Activated CD4-positive, alpha-beta T cell treated with anti-CD3 and anti-CD28 coated beads for 1 hour (primary cell): Measurements from ENCODE around the gene AGO3.
"Not testable (repeated sequence)": the region's sequence is repeated elsewhere in the genome, so short reads cannot be mapped to it uniquely, and the experiment has no call there.

Source experiments
- DNase-seq: peaks from one replicate; pipeline ENCODE4 v3.0.0-alpha.2; 2020

Gene AGO3

DNA sequence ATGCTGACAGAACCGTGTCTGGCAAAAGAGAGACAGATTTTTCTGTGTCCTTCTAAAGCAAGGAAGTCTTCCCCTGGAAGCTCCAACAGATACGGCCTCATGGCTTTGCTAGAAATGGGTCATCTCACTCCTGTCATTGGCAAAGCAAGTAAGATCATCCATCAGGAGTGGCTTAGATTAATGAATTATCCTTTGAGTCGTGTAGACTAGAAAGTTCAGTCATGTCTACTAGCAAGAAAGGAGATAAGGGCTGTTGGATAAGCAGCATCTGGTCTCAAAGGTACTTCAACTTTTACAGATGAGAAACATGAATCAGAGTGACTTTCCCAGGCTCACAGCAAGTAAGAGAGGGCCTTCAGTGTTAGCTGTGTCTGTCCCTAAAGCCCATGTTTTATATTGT is 3.4 kb upstream of the AGO3 start:
- DNase-seq: no peak

- peak; percentile 17 for DNase-seq
Observed at GRCh38 chr1:35929730-35930592, 944 bp upstream of the AGO3 start.

GRCh38 chr1:35931446-35932157 is 697 bp downstream of the AGO3 start:
- no peak for DNase-seq

GRCh38 chr1:35932158-35932636 is 1.3 kb downstream of the AGO3 start:
- no peak for DNase-seq

GRCh38 chr1:35932941-35933340 is 2.0 kb downstream of the AGO3 start:
- DNase-seq: no peak

GRCh38 chr1:35935442-35936388 is 4.8 kb downstream of the AGO3 start:
- no peak for DNase-seq

DNA sequence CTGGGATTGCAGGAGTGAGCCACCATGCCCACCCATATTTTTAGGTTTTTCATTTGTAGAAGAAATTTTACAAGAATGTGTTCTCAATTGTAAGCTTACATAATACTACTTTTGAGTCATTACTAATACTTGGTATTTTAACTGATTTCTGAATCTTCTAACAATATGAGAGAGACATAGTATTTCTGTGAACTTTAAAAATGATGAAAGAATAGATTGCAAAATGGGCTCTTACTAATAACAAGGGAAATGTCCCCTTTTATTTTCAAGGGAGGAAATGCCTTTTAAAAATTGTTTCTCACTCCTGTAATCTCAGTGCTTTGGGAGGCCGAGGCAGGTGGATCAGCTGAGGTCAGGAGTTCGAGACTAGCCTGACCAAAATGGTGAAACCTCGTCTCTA is 5.9 kb downstream of the AGO3 start:
- no peak for DNase-seq

GRCh38 chr1:35939484-35939883 is 8.6 kb downstream of the AGO3 start:
- DNase-seq: no peak

GRCh38 chr1:35945327-35945726 is 14.4 kb downstream of the AGO3 start:
- no peak for DNase-seq

DNA sequence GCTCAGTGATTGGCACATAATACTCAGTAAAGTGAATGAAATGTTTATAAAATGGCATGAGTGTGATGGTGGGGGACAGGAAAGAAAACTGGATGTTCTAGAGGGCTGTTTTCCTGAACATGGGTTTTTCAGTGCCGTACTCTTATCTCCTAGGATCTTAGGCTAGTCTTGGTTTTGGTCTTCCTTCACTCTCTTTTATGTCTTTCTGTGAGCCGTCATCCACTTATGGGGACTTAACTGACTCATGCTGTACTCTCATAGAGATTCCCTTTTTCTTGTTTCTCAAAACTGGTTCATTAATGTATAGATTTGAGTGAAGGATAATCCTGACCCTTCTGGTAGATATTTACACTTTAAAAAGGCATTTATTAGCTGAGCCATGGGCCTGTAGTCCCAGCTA is 16.6 kb downstream of the AGO3 start:
- DNase-seq: no peak

- no peak for DNase-seq
Observed at GRCh38 chr1:35958558-35958957, 27.7 kb downstream of the AGO3 start.

GRCh38 chr1:35959304-35959703 is 28.4 kb downstream of the AGO3 start:
- DNase-seq: no peak

DNA sequence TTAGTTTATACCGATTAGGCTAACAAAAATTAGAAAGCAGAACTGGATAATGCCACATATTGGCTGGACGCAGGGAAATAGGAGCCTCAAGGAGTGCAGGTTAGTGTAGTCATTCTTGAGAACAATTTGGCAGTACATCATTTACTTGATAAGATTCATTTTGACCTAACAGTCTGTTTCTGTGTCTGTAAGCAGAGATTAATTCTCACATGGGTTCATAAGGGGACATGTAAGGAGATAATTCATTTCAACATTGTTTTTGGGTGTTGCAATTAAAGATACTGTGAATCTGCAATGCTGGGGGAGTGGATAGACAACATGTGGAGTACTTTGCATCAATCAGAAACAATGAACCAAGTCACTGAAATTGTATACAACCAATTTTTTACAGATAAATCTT is 32.0 kb downstream of the AGO3 start:
- DNase-seq: no peak

- DNase-seq: not testable (repeated sequence)
Observed at GRCh38 chr1:35964277-35964676, 33.4 kb downstream of the AGO3 start.

GRCh38 chr1:35968396-35968795 is 37.5 kb downstream of the AGO3 start:
- DNase-seq: no peak

DNA sequence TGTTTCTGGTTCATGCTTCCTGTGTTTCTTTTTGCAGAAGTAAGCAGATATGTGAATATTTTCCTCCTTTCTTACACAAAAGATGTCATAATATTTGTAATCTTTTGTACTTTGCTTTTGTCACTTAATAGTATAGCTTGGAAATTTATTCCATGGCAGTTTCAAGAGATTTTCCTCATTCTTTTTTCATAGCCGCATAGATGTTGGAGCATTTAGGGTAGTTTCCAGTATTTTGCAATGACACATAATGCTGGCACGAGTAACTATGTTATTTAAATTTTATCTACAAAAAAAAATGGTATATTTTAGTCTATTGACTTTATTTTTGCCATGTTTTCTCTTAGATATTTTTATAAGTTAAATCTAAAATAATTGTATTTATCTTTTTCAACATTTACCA is 40.7 kb downstream of the AGO3 start:
- DNase-seq: no peak

DNA sequence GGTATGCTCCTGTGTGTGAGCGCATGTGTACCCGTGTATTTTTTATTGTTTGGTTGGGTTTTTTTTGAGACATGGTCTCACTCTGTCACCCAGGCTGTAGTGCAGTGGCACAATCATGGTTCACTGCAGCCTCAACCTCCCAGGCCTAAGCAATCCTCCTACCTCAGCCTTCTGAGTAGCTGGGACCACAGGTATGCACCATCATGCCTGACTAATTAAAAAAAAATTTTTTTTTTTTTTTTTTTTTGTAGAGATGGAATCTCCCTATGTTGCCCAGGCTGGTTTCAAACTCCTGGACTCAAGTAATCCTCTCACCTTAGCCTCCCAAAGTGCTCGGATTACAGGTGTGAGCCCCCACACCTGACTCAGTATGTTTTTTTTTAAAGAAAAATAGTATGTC is 41.7 kb downstream of the AGO3 start:
- DNase-seq: not testable (repeated sequence)

GRCh38 chr1:35980090-35980489 is 49.2 kb downstream of the AGO3 start:
- DNase-seq: no peak

DNA sequence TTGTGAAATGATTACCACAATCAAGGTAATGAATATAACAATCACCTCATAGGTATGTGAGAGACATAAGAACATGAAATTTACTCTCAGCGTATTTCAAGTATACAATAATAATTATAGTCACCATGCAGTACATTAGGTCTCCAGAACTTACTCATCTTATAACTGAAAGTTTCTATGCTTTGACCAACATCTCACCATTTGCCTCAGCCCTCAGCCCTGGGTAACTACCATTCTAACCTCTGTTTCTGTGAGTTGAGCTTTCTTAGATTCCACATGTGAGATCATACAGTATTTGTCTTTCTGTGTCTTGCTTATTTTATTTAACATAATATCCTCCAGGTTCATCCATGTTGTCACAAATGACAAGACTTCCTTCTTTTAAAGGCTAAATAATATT is 57.3 kb downstream of the AGO3 start:
- no peak for DNase-seq

DNA sequence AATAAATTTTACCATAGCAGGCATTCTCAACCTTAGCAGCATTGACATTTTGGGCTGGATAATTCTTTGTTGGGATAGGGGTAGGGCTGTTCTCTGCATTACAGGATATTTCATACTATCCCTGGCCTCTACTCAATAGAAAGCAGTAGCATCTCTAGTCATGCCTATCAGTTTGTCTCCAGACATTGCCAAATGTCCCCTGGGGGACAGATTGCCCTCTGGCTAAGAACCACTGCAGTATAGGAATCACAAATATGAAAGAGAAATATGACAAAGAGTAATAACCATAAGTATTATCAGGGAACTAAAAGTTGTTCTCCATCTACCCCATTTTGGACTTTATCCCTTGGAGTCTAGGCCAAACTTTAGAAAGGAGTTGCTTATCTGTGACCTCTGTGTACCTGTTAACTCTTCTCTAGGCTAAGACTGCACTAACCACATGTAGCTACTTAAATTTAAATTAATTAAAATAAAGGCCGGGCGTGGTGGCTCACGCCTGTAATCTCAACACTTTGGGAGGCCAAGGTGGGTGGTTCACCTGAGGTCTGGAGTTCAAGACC is 76.1 kb downstream of the AGO3 start:
- DNase-seq: no peak

GRCh38 chr1:36007741-36008140 is 76.8 kb downstream of the AGO3 start:
- no peak for DNase-seq

- no peak for DNase-seq
Observed at GRCh38 chr1:36008546-36009197, 77.8 kb downstream of the AGO3 start.
